ENCODE measurements around the gene PTPRM. TPM values are rescaled to one million over a fixed set of nuclear protein-coding genes. Genes with fewer than 3 reads are reported as not detected.

The PTPRM gene
- total RNA-seq, 1 experiment from 2014 or later = 45.6 TPM

GRCh38 chr18:7722955-7723354 is 155.8 kb downstream of the PTPRM start:
- ChIA-PET POLR2A (ENCODE audit: unreplicated experiment) (no interaction called here), CTCF (no interaction called here)
- BruUV-seq (replicated peaks) = no TSS peak
- Histone ChIP-seq H2AFZ (ENCODE audit: low read length) (no peak overlapping the region), H3F3A (ENCODE audit: low read length, unreplicated experiment) (no peaks in the 10 kb centered on the region), H3K9me3 (ENCODE audit: low read length) (no peaks in the 10 kb centered on the region), H3K4me3 (ENCODE audit: low read length) (no peak overlapping the region), H3K4me1 (ENCODE audit: insufficient read depth, low read length) (no peaks in the 10 kb centered on the region), H3K79me2 (ENCODE audit: low read length) (no peaks in the 10 kb centered on the region), H3K4me2 (ENCODE audit: low read length) (no peak overlapping the region), H3K9ac (ENCODE audit: low read length) (no peak overlapping the region), H3K27me3 (ENCODE audit: low read length) (no peaks in the 10 kb centered on the region), H3K36me3 (ENCODE audit: low read depth, low read length) (no peaks in the 10 kb centered on the region), H3K27ac (ENCODE audit: low read length) (no peak overlapping the region), H3K9me2 (replicated peaks; ENCODE audit: low read length) (no peaks in the 10 kb centered on the region), H4K20me1 (ENCODE audit: low read length) (no peaks in the 10 kb centered on the region)
- no peak for TF ChIP-seq EZH2phosphoT487 (IDR thresholded peaks at IDR 0.05; ENCODE audit: borderline replicate concordance, low read length)
- no peak for TF ChIP-seq CTCF (conservative IDR thresholded peaks at IDR 0.05; ENCODE audit: low read depth, low read length)
- no peak for TF ChIP-seq EZH2 (IDR thresholded peaks at IDR 0.05; ENCODE audit: low read length, unreplicated experiment)
- ATAC-seq (no peak), DNase-seq (no peak)
- intact Hi-C loops (cut with micrococcal nuclease) = no loop called here

- Histone ChIP-seq H3K36me3 (ENCODE audit: low read depth, low read length) (no peaks in the 10 kb centered on the region), H3K27ac (ENCODE audit: low read length) (no peak overlapping the region), H2AFZ (ENCODE audit: low read length) (no peak overlapping the region), H3F3A (ENCODE audit: low read length, unreplicated experiment) (no peaks in the 10 kb centered on the region), H3K9me3 (ENCODE audit: low read length) (no peaks in the 10 kb centered on the region), H3K9ac (ENCODE audit: low read length) (no peak overlapping the region), H3K27me3 (ENCODE audit: low read length) (no peaks in the 10 kb centered on the region), H3K4me1 (ENCODE audit: insufficient read depth, low read length) (no peaks in the 10 kb centered on the region), H3K79me2 (ENCODE audit: low read length) (no peaks in the 10 kb centered on the region), H3K9me2 (replicated peaks; ENCODE audit: low read length) (no peaks in the 10 kb centered on the region), H3K4me3 (ENCODE audit: low read length) (no peak overlapping the region), H4K20me1 (ENCODE audit: low read length) (no peaks in the 10 kb centered on the region), H3K4me2 (ENCODE audit: low read length) (no peak overlapping the region)
- ATAC-seq (no peak), DNase-seq (no peak)
- ChIA-PET CTCF (no interaction called here), POLR2A (ENCODE audit: unreplicated experiment) (no interaction called here)
- TF ChIP-seq CTCF (conservative IDR thresholded peaks at IDR 0.05; ENCODE audit: low read depth, low read length) (no peak), EZH2phosphoT487 (IDR thresholded peaks at IDR 0.05; ENCODE audit: borderline replicate concordance, low read length) (no peak), EZH2 (IDR thresholded peaks at IDR 0.05; ENCODE audit: low read length, unreplicated experiment) (no peak)
- intact Hi-C loops (cut with micrococcal nuclease) = no loop called here
- BruUV-seq (replicated peaks) = no TSS peak
Measured at GRCh38 chr18:7723558-7723957, 156.4 kb downstream of the PTPRM start.

GRCh38 chr18:7725473-7725872 is 158.4 kb downstream of the PTPRM start:
- Histone ChIP-seq H3F3A (ENCODE audit: low read length, unreplicated experiment) (no peaks in the 10 kb centered on the region), H3K9me3 (ENCODE audit: low read length) (no peaks in the 10 kb centered on the region), H3K9me2 (replicated peaks; ENCODE audit: low read length) (no peaks in the 10 kb centered on the region), H3K4me2 (ENCODE audit: low read length) (no peak overlapping the region), H3K4me3 (ENCODE audit: low read length) (no peak overlapping the region), H3K9ac (ENCODE audit: low read length) (no peak overlapping the region), H3K4me1 (ENCODE audit: insufficient read depth, low read length) (no peaks in the 10 kb centered on the region), H2AFZ (ENCODE audit: low read length) (no peak overlapping the region), H3K79me2 (ENCODE audit: low read length) (no peaks in the 10 kb centered on the region), H3K36me3 (ENCODE audit: low read depth, low read length) (no peaks in the 10 kb centered on the region), H4K20me1 (ENCODE audit: low read length) (no peaks in the 10 kb centered on the region), H3K27me3 (ENCODE audit: low read length) (no peaks in the 10 kb centered on the region), H3K27ac (ENCODE audit: low read length) (no peak overlapping the region)
- ChIA-PET CTCF (no interaction called here), POLR2A (ENCODE audit: unreplicated experiment) (interaction anchor here (0.6 kb wide), 1 partner anchor 78 kb away, joined by 4 read pairs; no protein-coding TSS in a partner anchor)
- ATAC-seq (no peak), DNase-seq (no peak)
- TF ChIP-seq CTCF (conservative IDR thresholded peaks at IDR 0.05; ENCODE audit: low read depth, low read length) = no peak
- no peak for TF ChIP-seq EZH2phosphoT487 (IDR thresholded peaks at IDR 0.05; ENCODE audit: borderline replicate concordance, low read length)
- no peak for TF ChIP-seq EZH2 (IDR thresholded peaks at IDR 0.05; ENCODE audit: low read length, unreplicated experiment)
- intact Hi-C loops (cut with micrococcal nuclease) = no loop called here
- BruUV-seq (replicated peaks) = no TSS peak
